Endothelial cell of umbilical vein (primary cell): ENCODE measurements around the gene UGT1A7. TPM values are rescaled to one million over a fixed set of nuclear protein-coding genes. Genes with fewer than 3 reads are reported as not detected.

Source experiments
- BruUV-seq: library from RNA; stranded (reverse); fragments of 400-500 nt; replicated peaks from 2 replicates; lab custom pipeline; 2021; lab: Mats Ljungman, UMichigan
- CTCF ChIA-PET: fragments of 300-600, 350-600 bp; sonication (Branson Sonifier 250); formaldehyde crosslinking; loops from one replicate; lab custom pipeline; 2021; ENCODE audit warnings: antibody characterized with exemption, inconsistent platforms; lab: Charles Lee
- POLR2A ChIA-PET: fragments of 300-600, 350-600 bp; sonication (Branson Sonifier 250); formaldehyde crosslinking; loops from one replicate; lab custom pipeline; 2021; ENCODE audit warnings: antibody characterized with exemption, inconsistent platforms; lab: Charles Lee
- DNase-seq: peaks from one replicate; pipeline ENCODE4 v3.0.0-alpha.2; 2011; ENCODE audit warnings: low read depth, low spot score
- FAIRE-seq: peaks from 2 replicates; lab custom pipeline; 2011; peaks lifted over from hg19 to GRCh38; lab: Jason Lieb, UNC
- H2AFZ ChIP-seq: 2 replicates; pipeline ENCODE4 v1.6.0; 2012; ENCODE audit warnings: low read depth, low read length, control low read depth, inconsistent platforms
- H3K27ac ChIP-seq: 2 replicates; pipeline ENCODE4 v1.5.1; 2011; ENCODE audit warnings: low read depth, mild to moderate bottlenecking, control low read depth, low read length, moderate library complexity; ENCODE audit not compliant: insufficient read depth
- H3K27me3 ChIP-seq, 2 experiments: 2 replicates each; pipeline versions ENCODE4 v1.6.0 to v1.6.1; 2011; ENCODE audit warnings: low read length in 2 of 2, mixed read lengths in 1 of 2; ENCODE audit not compliant: control insufficient read depth in 2 of 2, insufficient read depth in 2 of 2
- H3K36me3 ChIP-seq, 2 experiments: 2 replicates in 1 of 2; 3 replicates in 1 of 2; pipeline ENCODE4 v1.5.1; 2011; ENCODE audit warnings: low read length in 2 of 2, mild to moderate bottlenecking in 1 of 2, moderate library complexity in 1 of 2; ENCODE audit not compliant: control insufficient read depth in 2 of 2, insufficient read depth in 2 of 2; ENCODE audit errors: extremely low read depth in 1 of 2
- H3K4me1 ChIP-seq: 3 replicates; pipeline ENCODE4 v1.5.1; 2011; ENCODE audit warnings: mild to moderate bottlenecking, low read length; ENCODE audit not compliant: control insufficient read depth, insufficient read depth; ENCODE audit errors: extremely low read depth
- H3K4me2 ChIP-seq: 2 replicates; pipeline ENCODE4 v1.6.1; 2011; ENCODE audit warnings: low read length, control low read depth, mixed read lengths; ENCODE audit not compliant: insufficient read depth
- H3K4me3 ChIP-seq, 3 experiments: fragments of 200-600 bp in 1 of 3; sonication (generic), shearing (Covaris generic) in 1 of 3; replicated peaks in 1 of 3; 2 replicates each; pipeline ENCODE4 v1.5.1; 2011 to 2016; ENCODE audit warnings: control low read depth in 3 of 3, low read length in 3 of 3, mild to moderate bottlenecking in 2 of 3, inconsistent platforms in 1 of 3, low read depth in 1 of 3, moderate library complexity in 1 of 3; ENCODE audit not compliant: insufficient read depth in 1 of 3
- H3K79me2 ChIP-seq: 2 replicates; pipeline ENCODE4 v1.6.0; 2012; ENCODE audit warnings: low read length, inconsistent platforms; ENCODE audit not compliant: control insufficient read depth, insufficient read depth
- H3K9ac ChIP-seq: replicated peaks from 2 replicates; pipeline ENCODE3; 2011; ENCODE audit warnings: low read length, control low read depth; ENCODE audit not compliant: insufficient read depth; ENCODE audit errors: extremely low read depth
- H3K9me1 ChIP-seq: replicated peaks from 3 replicates; pipeline ENCODE4 v1.6.0; 2011; ENCODE audit warnings: mild to moderate bottlenecking, low read length; ENCODE audit not compliant: control insufficient read depth, insufficient read depth; ENCODE audit errors: extremely low read depth
- H3K9me3 ChIP-seq: replicated peaks from 2 replicates; pipeline ENCODE4 v1.5.1; 2012; ENCODE audit warnings: low read length, inconsistent platforms; ENCODE audit not compliant: control insufficient read depth, insufficient read depth
- H4K20me1 ChIP-seq: replicated peaks from 2 replicates; pipeline ENCODE3; 2011; ENCODE audit warnings: mild to moderate bottlenecking, low read length; ENCODE audit not compliant: control insufficient read depth, insufficient read depth; ENCODE audit errors: extremely low read depth
- EZH2 ChIP-seq: IDR thresholded peaks from 2 replicates; pipeline ENCODE4 v1.6.1; 2012; ENCODE audit warnings: borderline replicate concordance, low read depth, mild to moderate bottlenecking, moderate library complexity, low read length, inconsistent platforms; ENCODE audit not compliant: severe bottlenecking
- FOS ChIP-seq: IDR thresholded peaks from 2 replicates; pipeline ENCODE4 v1.6.1; 2011; ENCODE audit warnings: mild to moderate bottlenecking, low read length, moderate library complexity, borderline replicate concordance; ENCODE audit not compliant: insufficient read depth
- GATA2 ChIP-seq: IDR thresholded peaks from 2 replicates; pipeline ENCODE4 v1.7.0; 2011; ENCODE audit warnings: low read depth, mild to moderate bottlenecking, moderate library complexity, mixed read lengths, low read length; ENCODE audit not compliant: insufficient read length, insufficient read depth
- MYC ChIP-seq: IDR thresholded peaks from one replicate; pipeline ENCODE4 v1.6.1; 2011; ENCODE audit warnings: mild to moderate bottlenecking, low read depth, low read length
- POLR2A ChIP-seq: IDR thresholded peaks from 2 replicates; pipeline ENCODE4 v1.6.1; 2012; ENCODE audit warnings: low read depth, mild to moderate bottlenecking, control low read depth, low read length
- POLR2AphosphoS5 ChIP-seq: IDR thresholded peaks from 2 replicates; pipeline ENCODE4 v1.6.1; 2012; ENCODE audit warnings: low read depth, mild to moderate bottlenecking, control low read depth, low read length, moderate library complexity; ENCODE audit not compliant: insufficient read depth
- dilution Hi-C: fragments of 300-500 bp; cut with MboI; formaldehyde crosslinking; loops from one replicate; pipeline ENCODE4 v1.15.0; 2019; ENCODE audit warnings: low sequenced_read_pairs; ENCODE audit not compliant: extremely low pct_ligation_motif_present
- intact Hi-C: fragments of 100-400 bp; cut with micrococcal nuclease; formaldehyde crosslinking; loops from one replicate; pipeline ENCODE4 v1.10.0; 2022
- polyA plus RNA-seq, 4 experiments: library from polyadenylated mRNA; depleted of rRNA in 3 of 4; stranded (reverse) in 3 of 4; unstranded in 1 of 4; fragments of >200 nt; gene quantifications; 2 replicates each; pipeline versions ENCODE4 v1.2.1 to v1.2.3, GENCODE V29; 2011 to 2012; ENCODE audit warnings: missing spikeins in 1 of 4
- total RNA-seq: library from RNA; stranded (reverse); gene quantifications from 2 replicates; pipeline ENCODE4 v1.2.3, GENCODE V29; 2021
- TF ChIP-seq, protein P1 (sequence below), 2 donors: IDR thresholded peaks; 1 replicate in 1 of 2; 2 replicates in 1 of 2; pipeline ENCODE4 v1.5.1; 2011; ENCODE audit warnings: low read length in 2 of 2, mild to moderate bottlenecking in 2 of 2, moderate library complexity in 2 of 2, control low read depth in 1 of 2, inconsistent platforms in 1 of 2, low read depth in 1 of 2; ENCODE audit not compliant: insufficient read depth in 1 of 2; ENCODE audit errors: extremely low read depth in 1 of 2
- TF ChIP-seq, protein P2 (sequence below): IDR thresholded peaks from 2 replicates; pipeline ENCODE4 v1.6.1; 2011; ENCODE audit not compliant: insufficient read depth, insufficient read length

Gene UGT1A7
- total and polyA plus RNA-seq, 2 donors (not counting 3 experiments of a cell fraction or from before 2014, with no cell fraction given), result not detected

DNA sequence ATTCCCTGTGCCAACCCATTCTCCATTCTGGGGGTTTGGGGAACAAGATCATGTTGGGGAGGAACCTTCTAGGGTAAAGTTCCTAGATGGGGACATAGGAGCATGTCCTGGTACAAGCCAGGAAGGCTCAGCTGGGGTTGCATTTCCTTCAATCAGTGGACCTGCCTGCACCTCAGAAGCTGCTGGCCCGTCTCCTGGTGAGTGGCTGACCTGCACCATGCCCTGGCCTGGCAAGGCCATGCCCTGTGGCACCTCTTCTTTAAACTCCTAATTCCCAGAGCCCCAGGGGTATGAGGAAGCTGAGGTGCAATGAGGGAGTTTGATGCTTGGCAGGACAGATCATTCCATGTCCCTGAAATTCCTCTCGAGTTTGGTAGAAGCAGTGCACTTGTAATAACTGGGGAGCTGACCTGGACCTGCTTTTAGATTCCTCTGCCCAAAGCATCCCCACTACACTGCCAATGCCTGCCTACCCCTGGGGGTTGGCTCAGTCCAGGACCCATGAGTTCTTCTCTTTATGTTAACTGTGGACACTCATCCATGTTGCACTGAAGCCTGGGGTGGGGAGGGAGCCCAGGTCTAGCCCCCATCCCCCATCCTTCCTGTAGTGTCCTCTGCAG is 121.7 kb downstream of the UGT1A7 start:
- Histone ChIP-seq H3K9me1 (no peaks in the 10 kb centered on the region), H2AFZ (no peak overlapping the region), H3K36me3 (no peaks in the 10 kb centered on the region), H3K27me3 (no peaks in the 10 kb centered on the region), H3K4me2 (no peak overlapping the region), H4K20me1 (no peaks in the 10 kb centered on the region), H3K27ac (no peak overlapping the region), H3K9ac (no peak overlapping the region), H3K79me2 (no peaks in the 10 kb centered on the region), H3K9me3 (no peaks in the 10 kb centered on the region), H3K4me3 (no peak overlapping the region), H3K4me1 (no peaks in the 10 kb centered on the region)
- dilution Hi-C loops (no loop called here), intact Hi-C loops (no loop called here)
- DNase-seq (no peak), FAIRE-seq (no peak)
- ChIA-PET CTCF (no interaction called here), POLR2A (no interaction called here)
- no TSS peak for BruUV-seq
- TF ChIP-seq POLR2A (no peak), POLR2AphosphoS5 (no peak), EZH2 (no peak), GATA2 (no peak), MYC (no peak), FOS (no peak)
- TF ChIP-seq, protein P1, sequence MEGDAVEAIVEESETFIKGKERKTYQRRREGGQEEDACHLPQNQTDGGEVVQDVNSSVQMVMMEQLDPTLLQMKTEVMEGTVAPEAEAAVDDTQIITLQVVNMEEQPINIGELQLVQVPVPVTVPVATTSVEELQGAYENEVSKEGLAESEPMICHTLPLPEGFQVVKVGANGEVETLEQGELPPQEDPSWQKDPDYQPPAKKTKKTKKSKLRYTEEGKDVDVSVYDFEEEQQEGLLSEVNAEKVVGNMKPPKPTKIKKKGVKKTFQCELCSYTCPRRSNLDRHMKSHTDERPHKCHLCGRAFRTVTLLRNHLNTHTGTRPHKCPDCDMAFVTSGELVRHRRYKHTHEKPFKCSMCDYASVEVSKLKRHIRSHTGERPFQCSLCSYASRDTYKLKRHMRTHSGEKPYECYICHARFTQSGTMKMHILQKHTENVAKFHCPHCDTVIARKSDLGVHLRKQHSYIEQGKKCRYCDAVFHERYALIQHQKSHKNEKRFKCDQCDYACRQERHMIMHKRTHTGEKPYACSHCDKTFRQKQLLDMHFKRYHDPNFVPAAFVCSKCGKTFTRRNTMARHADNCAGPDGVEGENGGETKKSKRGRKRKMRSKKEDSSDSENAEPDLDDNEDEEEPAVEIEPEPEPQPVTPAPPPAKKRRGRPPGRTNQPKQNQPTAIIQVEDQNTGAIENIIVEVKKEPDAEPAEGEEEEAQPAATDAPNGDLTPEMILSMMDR (IDR thresholded peaks at IDR 0.05; ENCODE audit: extremely low read depth in 1 of 2, insufficient read depth in 1 of 2, low read depth in 1 of 2, low read length in 2 of 2), result no peak
- TF ChIP-seq, protein P2, sequence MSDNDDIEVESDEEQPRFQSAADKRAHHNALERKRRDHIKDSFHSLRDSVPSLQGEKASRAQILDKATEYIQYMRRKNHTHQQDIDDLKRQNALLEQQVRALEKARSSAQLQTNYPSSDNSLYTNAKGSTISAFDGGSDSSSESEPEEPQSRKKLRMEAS, result no peak
